Left forelimb (tissue), 1 donor: ENCODE results near the gene SRGAP2.
A peak's percentile ranks its signal among the peaks of the same experiment; 100 is the strongest.
"Not testable (repeated sequence)": the region's sequence is repeated elsewhere in the genome, so short reads cannot be mapped to it uniquely, and the experiment has no call there.

Experiments used
- DNase-seq: peaks from one replicate; pipeline ENCODE4 v3.0.0-alpha.2; 2018; ENCODE audit warnings: low spot score

Gene SRGAP2

GRCh38 chr1:206203364-206204158, at the start of gene SRGAP2:
SRGAP2 (plus strand) TSS chr1:206203541; CDS start chr1:206205971, 2,430 bp downstream.
- peak; percentile 81 for DNase-seq

- DNase-seq, result not testable (repeated sequence)
These were observed 35.9 kb upstream of the SRGAP2 start for GRCh38 chr1:206167350-206168029.

GRCh38 chr1:206169794-206170193, 33.5 kb upstream of the SRGAP2 start:
- DNase-seq, result not testable (repeated sequence)

DNA sequence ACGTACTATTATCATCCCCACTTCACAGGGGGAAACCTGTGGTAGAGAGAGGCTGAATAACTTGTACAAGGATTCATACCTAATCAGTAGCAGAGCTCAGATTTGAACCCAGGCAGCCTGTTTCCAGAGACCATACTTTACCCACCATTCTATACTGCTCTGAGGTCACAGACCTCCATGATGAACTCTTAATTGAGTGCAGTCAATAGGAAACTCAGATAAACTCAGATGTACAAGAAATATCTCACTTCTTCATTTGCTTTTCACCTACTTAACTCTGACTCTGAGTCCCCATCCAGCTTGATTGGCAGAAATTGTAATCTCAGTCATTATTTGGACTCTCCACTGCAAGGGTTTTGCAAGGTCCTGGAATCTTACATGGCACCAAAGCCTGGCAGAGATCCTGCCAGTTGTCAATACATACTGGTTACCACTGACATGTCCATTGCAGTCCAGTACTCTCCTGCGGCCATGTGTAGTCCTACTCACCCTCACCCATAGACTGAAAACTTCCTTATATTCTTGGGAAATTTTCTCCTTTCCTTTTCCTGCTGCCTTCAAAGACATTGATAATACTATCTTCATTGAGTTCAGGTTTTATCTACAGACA, 30.1 kb upstream of the SRGAP2 start:
- DNase-seq, result not testable (repeated sequence)

GRCh38 chr1:206174182-206174868, 29.0 kb upstream of the SRGAP2 start:
- not testable (repeated sequence) for DNase-seq

- not testable (repeated sequence) for DNase-seq
These were observed 27.8 kb upstream of the SRGAP2 start for GRCh38 chr1:206175459-206176113.

DNA sequence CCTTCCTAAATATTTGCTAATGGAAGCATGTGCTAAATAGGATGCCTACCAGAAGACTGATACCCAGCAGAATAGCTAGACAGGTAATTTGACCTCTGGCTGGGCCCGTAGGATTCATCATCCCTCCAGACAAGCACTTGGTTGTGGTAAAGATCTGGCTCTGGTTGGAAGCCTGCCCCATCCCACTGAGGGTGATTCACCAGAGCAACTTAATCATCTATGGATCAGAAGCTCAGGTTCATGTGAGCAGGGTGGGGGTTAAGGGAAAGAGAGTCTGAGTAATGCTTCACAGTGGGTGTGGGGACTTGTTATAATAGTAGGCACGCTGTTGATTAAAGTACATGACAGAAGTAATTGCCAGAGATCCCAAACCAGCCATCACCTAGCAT, 27.2 kb upstream of the SRGAP2 start:
- DNase-seq, result not testable (repeated sequence)

DNA sequence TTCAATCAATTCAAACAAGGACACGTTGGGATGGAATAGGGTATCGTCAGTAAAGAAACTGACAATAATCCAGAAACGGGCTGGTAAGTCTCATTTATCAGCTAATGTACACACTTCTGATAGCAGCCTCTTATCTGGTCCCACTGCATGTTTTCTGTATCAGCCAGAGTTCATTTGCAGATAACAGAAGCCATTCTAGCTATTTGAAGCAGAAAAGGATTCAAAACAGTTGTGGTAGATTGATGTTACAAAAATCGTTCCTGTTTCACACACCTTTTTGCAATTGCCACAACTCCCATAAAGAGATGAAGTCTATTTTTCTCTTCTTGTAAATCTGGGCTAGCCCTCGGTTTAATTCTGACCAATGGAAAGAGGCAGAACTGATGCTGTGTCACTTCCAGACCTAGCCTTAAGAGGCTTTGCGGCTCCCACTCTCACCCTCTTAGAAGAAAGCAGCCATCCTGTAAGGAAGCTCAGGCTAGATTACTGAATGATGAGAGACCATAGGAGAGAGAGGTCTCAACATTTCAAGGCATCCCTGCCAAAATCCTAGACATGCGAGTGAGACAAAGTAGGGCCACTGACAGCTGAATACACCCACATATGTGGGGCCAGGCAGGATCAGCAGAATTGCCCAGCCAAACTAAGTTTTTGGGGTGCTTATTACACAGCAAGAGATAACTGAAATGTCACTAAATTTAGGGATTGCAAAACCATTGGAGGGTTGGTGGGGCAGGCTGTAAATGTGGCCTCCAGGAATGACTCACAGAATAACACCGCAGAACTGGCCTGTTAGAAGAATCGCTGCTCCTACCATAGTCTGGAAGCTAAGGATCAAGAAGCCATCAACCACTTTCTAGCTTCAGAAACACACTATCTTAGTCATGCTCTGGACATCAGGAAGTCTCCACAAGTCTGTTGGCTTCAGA, 25.0 kb upstream of the SRGAP2 start:
- not testable (repeated sequence) for DNase-seq

GRCh38 chr1:206179666-206180065, 23.7 kb upstream of the SRGAP2 start:
- DNase-seq, result not testable (repeated sequence)

GRCh38 chr1:206182368-206183317, 20.7 kb upstream of the SRGAP2 start:
- DNase-seq, result not testable (repeated sequence)

GRCh38 chr1:206183788-206184187, 19.6 kb upstream of the SRGAP2 start:
- not testable (repeated sequence) for DNase-seq

GRCh38 chr1:206185778-206186177, 17.6 kb upstream of the SRGAP2 start:
- not testable (repeated sequence) for DNase-seq

DNA sequence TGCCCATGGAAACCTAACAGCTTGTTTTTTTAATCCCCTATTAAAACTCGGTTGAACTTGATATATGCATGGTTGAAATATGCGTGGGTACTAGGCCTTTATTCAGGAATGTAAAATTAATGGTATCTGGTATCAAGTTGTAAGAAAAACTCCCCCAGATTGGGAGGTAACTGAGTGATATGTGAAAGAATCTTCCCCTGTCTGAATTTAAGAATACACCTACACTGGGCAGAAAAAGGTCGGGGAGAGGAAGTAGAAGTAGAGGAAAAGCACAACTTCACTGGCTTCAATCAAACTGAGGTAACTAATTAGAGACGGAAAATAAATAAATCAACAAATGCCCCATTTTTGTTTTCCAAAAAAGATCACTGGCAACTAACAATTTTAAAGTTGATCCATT, 16.5 kb upstream of the SRGAP2 start:
- not testable (repeated sequence) for DNase-seq

GRCh38 chr1:206195182-206195581, 8.2 kb upstream of the SRGAP2 start:
- not testable (repeated sequence) for DNase-seq

- DNase-seq, result not testable (repeated sequence)
These were observed 6.5 kb upstream of the SRGAP2 start for GRCh38 chr1:206196748-206197424.

GRCh38 chr1:206202789-206203363, 465 bp upstream of the SRGAP2 start, which contains the start of gene FAM72A:
FAM72A (minus strand) TSS chr1:206202839; CDS start chr1:206202025, 814 bp downstream.
- DNase-seq, result peak; percentile 95

DNA sequence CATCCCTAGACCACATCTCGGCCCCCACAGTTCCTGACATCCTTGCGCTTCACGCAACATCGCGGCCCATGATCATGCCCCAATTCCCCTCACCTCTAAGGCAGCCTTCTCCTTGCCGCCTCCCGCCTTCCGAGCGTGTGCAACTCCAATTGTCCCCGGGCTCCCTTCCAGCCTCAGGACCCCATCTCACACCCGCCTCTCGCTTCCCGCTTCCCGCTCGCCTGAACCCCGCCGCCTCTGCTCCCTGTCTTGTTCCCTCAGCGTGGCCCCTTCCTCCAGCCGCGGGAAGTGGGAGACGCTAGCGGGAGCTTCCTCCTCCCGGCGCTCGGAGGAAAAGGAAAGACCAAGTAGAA, 794 bp downstream of the SRGAP2 start:
- not testable (repeated sequence) for DNase-seq

DNA sequence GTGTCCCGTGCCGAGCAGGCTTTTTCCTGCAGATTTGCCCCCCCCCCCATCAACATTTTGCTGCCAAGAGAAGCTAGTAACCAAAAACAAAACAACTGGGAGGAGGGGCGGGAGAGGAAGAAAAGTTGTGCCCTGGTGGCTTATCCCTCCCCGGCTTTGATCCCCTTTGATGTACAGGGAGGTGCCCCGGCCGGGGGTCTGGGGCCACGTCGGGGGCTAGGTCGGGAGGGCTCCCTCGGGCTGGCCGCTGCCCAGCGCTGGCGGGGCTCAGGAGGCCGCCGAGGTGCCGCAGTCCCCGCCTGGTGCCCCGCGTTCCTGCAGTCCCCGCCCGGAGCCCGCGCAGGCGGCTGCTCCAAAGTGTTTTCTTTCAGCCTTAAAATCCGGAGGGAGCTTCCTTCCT, 1.5 kb downstream of the SRGAP2 start:
- DNase-seq, result peak; percentile 66
